Activated CD4-positive, alpha-beta T cell treated with anti-CD3 and anti-CD28 coated beads, Interleukin-2, amount 10 ng/mL, durations not matched to agents 24 days and 14 days (primary cell): ENCODE measurements around the gene ZBTB16. TPM values are rescaled to one million over a fixed set of nuclear protein-coding genes. Genes with fewer than 3 reads are reported as not detected.
A peak's percentile ranks its signal among the peaks of the same experiment; 100 is the strongest.

Experiments used
- DNase-seq: peaks from one replicate; pipeline ENCODE4 v3.0.0; 2022
- H3K27ac Mint-ChIP-seq: one replicate; pipeline ENCODE4 v1.8.0; 2022; ENCODE audit warnings: mild to moderate bottlenecking, mixed read lengths
- H3K27me3 Mint-ChIP-seq: one replicate; pipeline ENCODE4 v1.8.0; 2022; ENCODE audit warnings: mixed read lengths
- H3K36me3 Mint-ChIP-seq: one replicate; pipeline ENCODE4 v1.8.0; 2022; ENCODE audit warnings: low read depth, mild to moderate bottlenecking, mixed read lengths
- H3K4me1 Mint-ChIP-seq: one replicate; pipeline ENCODE4 v1.8.0; 2021; ENCODE audit warnings: mixed read lengths
- H3K4me3 Mint-ChIP-seq: one replicate; pipeline ENCODE4 v1.8.0; 2022; ENCODE audit warnings: mild to moderate bottlenecking, moderate library complexity, mixed read lengths
- H3K9me3 Mint-ChIP-seq: one replicate; pipeline ENCODE4 v1.8.0; 2021; ENCODE audit warnings: mixed read lengths
- intact Hi-C: fragments of 100-400 bp; cut with micrococcal nuclease; formaldehyde crosslinking; loops from one replicate; pipeline ENCODE4 v1.15.1; 2023
- total RNA-seq: library from RNA; stranded (reverse); gene quantifications from 2 replicates; pipeline ENCODE4 v1.2.3, GENCODE V29; 2022

The ZBTB16 gene
- total RNA-seq, 1 donor from 2014 or later: 3.8 TPM

DNA sequence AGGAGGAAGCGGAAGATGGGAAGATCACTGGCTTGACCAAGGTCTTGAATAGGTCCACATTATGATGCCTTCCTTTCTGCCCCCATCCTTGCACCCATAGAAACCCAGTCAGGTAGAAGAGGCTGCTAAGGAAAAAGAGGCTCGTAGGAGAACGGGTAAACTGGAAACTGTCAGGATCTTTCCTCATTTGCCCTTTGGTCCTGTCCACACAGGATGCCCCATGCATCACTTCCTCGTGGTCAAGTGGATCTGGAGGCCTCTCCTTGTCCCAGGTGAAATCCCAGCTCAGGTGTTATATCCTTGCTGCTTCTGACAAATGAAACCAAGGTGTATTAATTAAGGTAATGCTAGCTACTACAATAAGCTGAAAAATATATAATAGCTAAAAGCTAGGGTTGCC lies 8.0 kb upstream of the ZBTB16 start:
- no peak overlapping the region for H3K27ac Mint-ChIP-seq

DNA sequence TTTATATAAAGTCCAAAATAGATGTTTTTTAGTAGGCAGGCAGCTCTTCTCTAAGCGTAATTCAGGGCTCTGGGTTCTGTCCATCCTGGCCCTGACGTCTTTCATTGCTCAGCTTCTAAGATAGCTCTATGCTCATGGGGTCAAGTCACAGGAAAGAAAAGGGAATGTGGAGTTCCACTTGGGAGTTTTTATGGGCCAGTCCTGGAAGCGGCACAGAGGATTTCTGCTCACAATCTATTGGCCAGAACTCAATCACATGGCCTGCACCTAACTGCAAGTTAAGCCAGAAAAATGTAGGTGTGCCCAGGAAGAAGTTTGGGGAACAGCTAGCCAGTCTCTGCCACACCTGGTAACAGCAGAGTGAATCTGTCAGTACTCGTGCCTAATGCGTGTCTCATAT lies 7.4 kb upstream of the ZBTB16 start:
- intact Hi-C loops: no loop called here
- no peaks in the 10 kb centered on the region for H3K4me1 Mint-ChIP-seq
- peaks cover 34% of the 10 kb centered on the region for H3K27me3 Mint-ChIP-seq
- no peaks in the 10 kb centered on the region for H3K9me3 Mint-ChIP-seq
- DNase-seq: no peak
- H3K27ac Mint-ChIP-seq: no peak overlapping the region
- H3K4me3 Mint-ChIP-seq: no peak overlapping the region
- H3K36me3 Mint-ChIP-seq: no peaks in the 10 kb centered on the region

More for the DNA sequence above, 8.0 kb upstream of the ZBTB16 start:
- no peaks in the 10 kb centered on the region for H3K4me1 Mint-ChIP-seq
- intact Hi-C loops: no loop called here
- no peak for DNase-seq
- H3K36me3 Mint-ChIP-seq: no peaks in the 10 kb centered on the region
- peaks cover 33% of the 10 kb centered on the region for H3K27me3 Mint-ChIP-seq
- H3K9me3 Mint-ChIP-seq: no peaks in the 10 kb centered on the region
- no peak overlapping the region for H3K4me3 Mint-ChIP-seq

DNA sequence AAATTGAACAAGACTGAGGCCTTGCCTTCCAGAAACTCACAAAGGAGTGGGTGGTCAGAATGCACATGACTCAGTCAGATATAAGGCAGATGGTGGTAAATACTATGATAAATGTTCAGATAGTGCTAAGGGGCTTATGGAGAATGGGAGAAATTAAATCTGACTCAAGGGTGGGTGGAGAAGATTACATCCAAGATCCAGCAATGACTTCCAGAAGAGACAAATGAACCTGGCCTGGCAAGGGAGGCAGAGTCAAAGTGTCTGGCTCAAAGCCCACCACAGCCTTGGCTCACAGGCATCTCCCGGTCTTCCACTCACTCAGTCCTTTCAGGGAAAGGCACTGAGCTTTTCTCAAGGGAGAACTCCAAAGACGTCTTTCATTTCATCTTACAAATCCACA lies 6.1 kb upstream of the ZBTB16 start:
- no peaks in the 10 kb centered on the region for H3K36me3 Mint-ChIP-seq
- no peak overlapping the region for H3K27ac Mint-ChIP-seq
- DNase-seq: no peak
- peaks cover 45% of the 10 kb centered on the region for H3K27me3 Mint-ChIP-seq
- H3K4me3 Mint-ChIP-seq: no peak overlapping the region
- no peaks in the 10 kb centered on the region for H3K4me1 Mint-ChIP-seq
- intact Hi-C loops: no loop called here
- no peaks in the 10 kb centered on the region for H3K9me3 Mint-ChIP-seq

DNA sequence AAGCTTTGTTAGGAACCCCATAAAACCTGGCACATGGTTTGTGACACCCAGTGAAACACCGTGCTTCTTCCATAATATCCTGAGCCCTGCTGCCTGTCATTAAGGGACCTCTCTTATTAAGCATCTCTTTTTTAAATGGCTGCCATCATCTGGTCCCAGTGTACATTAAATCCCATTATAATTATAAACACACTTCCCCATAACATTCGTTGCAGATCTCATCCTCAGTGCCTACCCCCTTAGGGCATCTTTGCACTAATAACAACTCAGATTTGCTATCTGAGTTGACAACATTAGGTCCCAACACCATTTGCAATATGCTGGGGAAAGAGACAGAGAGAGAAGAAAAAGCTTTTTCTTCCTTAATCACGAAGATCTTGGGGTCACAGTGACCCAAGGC lies 4.7 kb upstream of the ZBTB16 start:
- no peak for DNase-seq
- intact Hi-C loops: no loop called here
- H3K27me3 Mint-ChIP-seq: peaks cover 50% of the 10 kb centered on the region
- no peak overlapping the region for H3K4me3 Mint-ChIP-seq
- H3K36me3 Mint-ChIP-seq: no peaks in the 10 kb centered on the region
- H3K9me3 Mint-ChIP-seq: no peaks in the 10 kb centered on the region
- peaks cover 2% of the 10 kb centered on the region for H3K4me1 Mint-ChIP-seq
- no peak overlapping the region for H3K27ac Mint-ChIP-seq

DNA sequence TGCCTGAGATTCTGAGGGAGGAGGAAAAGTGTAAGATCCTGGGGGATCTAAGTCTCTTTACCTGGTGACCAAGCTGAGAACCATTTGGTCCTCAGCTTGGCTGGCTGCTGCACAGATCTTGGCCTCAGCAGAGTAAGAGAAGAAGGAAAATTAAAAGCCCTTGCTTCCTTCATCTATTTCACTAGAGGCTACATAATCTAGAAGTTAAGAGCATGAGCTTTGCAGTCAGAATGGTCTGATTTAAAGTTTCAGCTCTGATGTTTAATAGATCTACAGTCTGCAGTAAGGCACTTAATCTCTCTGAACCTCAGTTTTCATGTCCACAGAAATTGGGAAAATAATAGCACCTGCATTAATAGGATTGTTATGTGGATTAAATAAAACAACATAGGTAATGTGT lies 3.1 kb upstream of the ZBTB16 start:
- Mint-ChIP-seq H3K27ac (no peak overlapping the region), H3K27me3 (peaks cover 59% of the 10 kb centered on the region)
- intact Hi-C loops: no loop called here

DNA sequence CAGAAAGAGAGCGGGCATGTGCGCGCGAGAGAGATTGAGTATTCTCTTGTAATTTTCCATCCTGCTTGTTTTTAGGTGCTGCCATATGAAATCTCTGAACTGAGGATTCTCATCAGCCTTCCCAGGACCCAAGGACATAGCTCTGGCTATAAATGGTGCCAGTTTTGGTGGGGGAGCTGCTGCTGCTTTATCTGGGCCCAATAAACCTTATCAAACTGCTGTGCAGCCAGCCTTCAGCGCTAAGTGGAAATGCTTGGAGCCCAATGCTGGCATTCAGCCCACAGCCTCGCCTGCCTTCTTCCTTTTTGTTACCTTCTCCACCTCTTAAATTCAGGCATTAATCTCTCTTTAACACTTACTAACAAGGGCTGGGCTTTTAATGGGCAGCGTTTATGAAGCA lies 2.4 kb upstream of the ZBTB16 start:
- intact Hi-C loops: no loop called here
- Mint-ChIP-seq H3K9me3 (no peaks in the 10 kb centered on the region), H3K36me3 (no peaks in the 10 kb centered on the region), H3K4me1 (peaks cover 7% of the 10 kb centered on the region), H3K27ac (no peak overlapping the region), H3K4me3 (no peak overlapping the region), H3K27me3 (peaks cover 66% of the 10 kb centered on the region)
- no peak for DNase-seq

More for the DNA sequence above, 3.1 kb upstream of the ZBTB16 start:
- no peak overlapping the region for H3K4me3 Mint-ChIP-seq
- peaks cover 6% of the 10 kb centered on the region for H3K4me1 Mint-ChIP-seq
- DNase-seq: no peak
- H3K36me3 Mint-ChIP-seq: no peaks in the 10 kb centered on the region
- no peaks in the 10 kb centered on the region for H3K9me3 Mint-ChIP-seq

DNA sequence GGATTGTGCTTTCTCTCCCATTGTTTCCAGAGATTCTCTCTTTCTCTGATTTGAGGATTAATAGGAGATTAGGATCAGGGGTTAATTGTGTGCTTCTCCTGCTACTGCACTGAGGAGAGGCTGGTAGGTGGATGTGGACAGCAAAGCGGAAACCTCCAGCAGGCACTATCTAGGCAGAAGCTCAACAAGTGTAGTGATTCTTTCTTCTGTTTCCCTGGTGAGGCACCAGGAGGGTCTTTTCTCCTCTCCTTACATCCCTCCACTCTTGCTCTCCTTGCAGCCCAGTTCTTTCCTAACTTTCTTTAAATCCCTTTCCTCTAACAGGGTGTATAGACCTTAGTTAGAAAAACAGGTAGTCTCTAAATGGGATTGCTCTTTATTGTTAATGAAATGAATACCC lies 1.9 kb upstream of the ZBTB16 start:
- intact Hi-C loops: loop anchor here (2.0 kb wide), 1 partner anchor 15 kb away; no protein-coding TSS in a partner anchor
- no peak overlapping the region for H3K27ac Mint-ChIP-seq
- no peaks in the 10 kb centered on the region for H3K36me3 Mint-ChIP-seq
- peaks cover 71% of the 10 kb centered on the region for H3K27me3 Mint-ChIP-seq
- H3K9me3 Mint-ChIP-seq: no peaks in the 10 kb centered on the region
- no peak overlapping the region for H3K4me3 Mint-ChIP-seq
- DNase-seq: no peak
- peaks cover 7% of the 10 kb centered on the region for H3K4me1 Mint-ChIP-seq

DNA sequence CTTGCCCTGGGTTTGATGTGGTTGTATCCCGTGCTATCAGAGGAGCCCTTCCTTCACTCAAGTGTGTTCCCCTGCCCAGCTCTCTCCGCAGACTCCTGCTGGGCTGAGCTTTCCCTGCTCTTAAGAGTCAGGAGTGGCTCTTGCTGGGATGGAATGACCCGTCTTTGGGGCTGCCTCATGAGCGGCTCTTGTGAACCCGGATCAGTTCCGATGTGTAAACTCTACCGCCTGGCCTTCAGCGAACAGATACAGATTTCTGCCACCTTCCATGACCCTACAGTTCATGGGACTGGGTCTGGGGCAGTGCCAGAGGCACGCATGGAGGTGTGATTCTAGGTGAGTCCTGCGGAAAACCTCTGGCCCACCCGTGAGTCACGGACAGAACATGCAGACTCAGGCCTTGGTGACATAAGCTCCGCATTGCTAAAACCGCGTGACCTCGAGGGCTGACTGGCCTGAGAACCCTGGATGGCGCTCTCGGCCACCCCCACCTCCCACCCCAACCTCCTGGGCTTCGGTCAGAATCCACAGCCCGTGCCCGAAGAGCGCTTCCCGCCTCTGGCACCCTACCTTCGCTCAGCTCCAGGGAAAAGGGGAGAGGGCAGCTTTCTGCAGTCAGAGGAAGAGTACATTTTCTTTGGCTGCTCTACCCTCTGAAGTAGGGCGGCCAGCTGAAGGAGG lies 1.3 kb upstream of the ZBTB16 start:
- intact Hi-C loops: loop anchor here (2.0 kb wide), 1 partner anchor 15 kb away; no protein-coding TSS in a partner anchor
- peak overlapping the region; percentile 22 for H3K4me3 Mint-ChIP-seq
- H3K9me3 Mint-ChIP-seq: no peaks in the 10 kb centered on the region
- H3K4me1 Mint-ChIP-seq: peaks cover 7% of the 10 kb centered on the region
- no peak for DNase-seq
- no peak overlapping the region for H3K27ac Mint-ChIP-seq
- H3K36me3 Mint-ChIP-seq: no peaks in the 10 kb centered on the region
- peaks cover 75% of the 10 kb centered on the region for H3K27me3 Mint-ChIP-seq

DNA sequence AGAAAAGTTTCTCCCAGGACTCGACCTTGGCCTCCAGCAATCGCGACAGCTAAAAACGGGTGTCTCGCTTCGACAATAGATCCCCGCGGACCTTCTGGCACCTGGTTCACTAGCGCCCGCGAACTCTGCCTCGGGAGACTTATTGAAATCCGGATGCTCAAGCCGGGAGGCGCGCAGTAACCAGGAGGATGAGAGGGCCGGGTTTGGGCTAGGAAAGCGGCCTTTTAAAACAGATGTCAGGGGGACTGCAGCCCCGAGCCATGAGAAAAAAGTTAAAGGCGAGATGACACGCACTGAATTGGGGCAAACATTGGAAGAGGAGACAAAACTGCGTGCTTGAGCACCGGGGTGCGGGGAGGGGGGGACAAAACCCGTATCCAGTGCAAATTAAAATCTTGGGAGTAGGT lies 637 bp upstream of the ZBTB16 start:
- no peak overlapping the region for H3K27ac Mint-ChIP-seq
- peak; percentile 63 for DNase-seq
- peaks cover 7% of the 10 kb centered on the region for H3K4me1 Mint-ChIP-seq
- no peaks in the 10 kb centered on the region for H3K36me3 Mint-ChIP-seq
- peak overlapping the region; percentile 87 for H3K4me3 Mint-ChIP-seq
- no peaks in the 10 kb centered on the region for H3K9me3 Mint-ChIP-seq
- intact Hi-C loops: loop anchor here (2.0 kb wide), 1 partner anchor 14 kb away; no protein-coding TSS in a partner anchor
- H3K27me3 Mint-ChIP-seq: peaks cover 75% of the 10 kb centered on the region

DNA sequence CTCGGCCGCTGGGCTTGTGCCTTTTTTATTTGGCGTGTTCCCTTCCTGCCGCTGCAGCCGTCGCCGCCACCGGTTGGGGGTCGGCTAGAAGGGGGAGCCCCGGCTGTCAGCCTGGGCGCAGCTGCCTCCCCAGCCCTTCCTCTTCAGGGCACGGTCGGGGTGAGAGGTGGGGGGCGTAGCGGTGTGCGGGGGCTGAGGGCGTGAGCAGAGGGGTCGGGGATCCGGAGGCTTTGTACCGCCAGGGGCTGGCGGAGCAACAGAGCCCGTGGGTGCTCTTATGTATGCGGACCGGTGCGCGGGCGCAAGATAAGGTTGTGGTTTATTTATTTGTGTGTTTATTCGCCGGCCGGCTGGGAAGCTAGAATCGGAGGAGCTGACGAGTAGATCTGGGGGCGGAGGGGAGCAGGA lies 477 bp downstream of the ZBTB16 start:
- Mint-ChIP-seq H3K4me1 (peaks cover 7% of the 10 kb centered on the region), H3K4me3 (peak overlapping the region; percentile 87), H3K27me3 (peaks cover 68% of the 10 kb centered on the region), H3K36me3 (no peaks in the 10 kb centered on the region), H3K9me3 (no peaks in the 10 kb centered on the region), H3K27ac (peak overlapping the region; percentile 68)
- intact Hi-C loops: loop anchor here (2.0 to 5.0 kb wide), 2 partner anchors 13 to 107 kb away; no protein-coding TSS in a partner anchor
- DNase-seq: peak; percentile 74

DNA sequence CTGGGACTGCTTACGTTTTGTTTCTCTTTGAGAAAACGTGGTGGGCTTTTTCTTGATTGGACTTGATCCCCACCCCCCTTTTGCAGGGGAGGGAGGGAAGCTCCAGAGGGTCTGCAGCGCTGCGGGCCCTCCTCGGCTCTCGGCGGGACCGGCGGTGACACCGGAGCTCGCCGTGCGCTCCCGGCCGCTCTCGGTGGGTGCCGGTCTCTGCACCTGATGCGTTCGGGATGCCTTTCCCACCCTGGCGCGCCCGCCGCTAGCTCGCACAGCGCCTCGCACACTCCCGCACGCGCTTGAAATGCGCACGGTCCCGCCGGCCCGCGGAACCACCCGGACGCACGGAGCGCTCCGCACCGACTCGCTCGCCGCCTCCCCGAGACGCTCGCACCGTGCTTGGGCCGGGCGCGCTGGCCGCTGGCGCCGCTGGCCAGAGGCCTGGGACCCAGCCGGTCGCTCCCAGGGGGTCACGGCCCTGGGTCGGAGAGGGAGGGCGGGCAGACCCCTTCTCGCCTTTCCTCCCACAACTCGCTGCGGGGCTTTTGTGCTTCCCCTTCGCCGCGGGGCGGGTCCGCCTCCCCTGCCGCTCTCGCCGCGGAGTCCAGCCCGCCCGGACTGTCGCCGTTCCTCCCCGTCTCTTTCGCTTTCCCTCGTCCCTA lies 1.0 kb downstream of the ZBTB16 start:
- DNase-seq: peak; percentile 76
- H3K27me3 Mint-ChIP-seq: peaks cover 64% of the 10 kb centered on the region
- peak overlapping the region; percentile 68 for H3K27ac Mint-ChIP-seq
- H3K4me1 Mint-ChIP-seq: peaks cover 7% of the 10 kb centered on the region
- peak overlapping the region; percentile 87 for H3K4me3 Mint-ChIP-seq
- H3K36me3 Mint-ChIP-seq: no peaks in the 10 kb centered on the region
- intact Hi-C loops: loop anchor here (5.0 kb wide), 1 partner anchor 107 kb away; no protein-coding TSS in a partner anchor
- H3K9me3 Mint-ChIP-seq: no peaks in the 10 kb centered on the region

DNA sequence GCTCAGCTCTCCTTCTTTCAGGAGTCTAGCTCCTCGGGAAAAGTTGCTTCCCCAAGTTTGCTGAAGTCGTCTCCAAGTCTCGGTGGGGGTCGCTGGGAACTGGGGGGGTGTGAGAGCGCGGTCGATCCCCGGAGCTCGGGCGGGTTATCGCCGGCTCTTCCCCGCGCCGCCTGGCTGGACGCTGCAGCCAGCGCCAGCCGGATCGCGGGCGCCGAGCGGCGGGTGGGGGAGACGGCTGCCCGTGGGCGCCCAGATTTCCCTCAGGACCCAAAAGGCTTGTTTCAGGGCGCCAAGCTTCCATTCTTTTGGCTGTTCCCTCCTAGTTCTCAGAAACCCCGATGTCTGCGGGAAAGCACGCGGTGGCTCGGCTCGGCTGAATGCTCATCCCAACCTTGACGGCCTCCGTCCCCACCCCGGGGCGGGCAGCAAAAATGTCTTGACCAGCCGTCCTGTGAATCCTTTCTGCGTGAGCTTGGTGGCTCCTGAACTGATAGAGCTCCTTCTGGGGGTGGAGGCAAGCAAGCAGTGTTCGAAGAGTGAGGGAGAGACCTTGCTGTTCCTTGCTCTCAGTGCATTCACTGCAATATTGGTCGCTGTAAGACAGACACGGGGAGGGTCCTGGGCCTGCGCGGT lies 1.7 kb downstream of the ZBTB16 start:
- Mint-ChIP-seq H3K36me3 (no peaks in the 10 kb centered on the region), H3K27me3 (peaks cover 60% of the 10 kb centered on the region), H3K4me3 (peak overlapping the region; percentile 87), H3K27ac (no peak overlapping the region), H3K4me1 (peaks cover 7% of the 10 kb centered on the region), H3K9me3 (no peaks in the 10 kb centered on the region)
- intact Hi-C loops: loop anchor here (5.0 kb wide), 1 partner anchor 106 kb away; no protein-coding TSS in a partner anchor
- DNase-seq: peak; percentile 62

DNA sequence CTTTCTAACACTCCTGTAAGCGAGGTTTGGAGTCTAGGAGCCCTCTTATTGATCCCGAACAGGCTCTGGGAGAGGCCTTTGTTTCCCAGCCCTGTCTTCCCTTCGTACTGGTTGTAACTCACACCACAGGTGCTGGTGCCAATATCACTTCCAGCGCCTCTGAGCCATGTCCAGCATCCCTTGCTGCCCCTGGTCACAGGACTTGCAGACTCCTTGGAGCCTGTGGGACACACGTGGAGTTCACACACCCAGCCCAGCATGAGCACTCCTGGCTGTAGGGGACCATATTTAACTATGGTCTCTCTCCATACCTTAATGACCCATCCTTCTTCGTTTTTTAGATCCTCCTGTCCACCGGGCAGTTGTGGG lies 2.2 kb downstream of the ZBTB16 start:
- Mint-ChIP-seq H3K9me3 (no peaks in the 10 kb centered on the region), H3K27ac (no peak overlapping the region), H3K27me3 (peaks cover 55% of the 10 kb centered on the region), H3K36me3 (no peaks in the 10 kb centered on the region), H3K4me3 (peak overlapping the region; percentile 87), H3K4me1 (peaks cover 9% of the 10 kb centered on the region)
- intact Hi-C loops: loop anchor here (5.0 kb wide), 1 partner anchor 106 kb away; no protein-coding TSS in a partner anchor
- no peak for DNase-seq

DNA sequence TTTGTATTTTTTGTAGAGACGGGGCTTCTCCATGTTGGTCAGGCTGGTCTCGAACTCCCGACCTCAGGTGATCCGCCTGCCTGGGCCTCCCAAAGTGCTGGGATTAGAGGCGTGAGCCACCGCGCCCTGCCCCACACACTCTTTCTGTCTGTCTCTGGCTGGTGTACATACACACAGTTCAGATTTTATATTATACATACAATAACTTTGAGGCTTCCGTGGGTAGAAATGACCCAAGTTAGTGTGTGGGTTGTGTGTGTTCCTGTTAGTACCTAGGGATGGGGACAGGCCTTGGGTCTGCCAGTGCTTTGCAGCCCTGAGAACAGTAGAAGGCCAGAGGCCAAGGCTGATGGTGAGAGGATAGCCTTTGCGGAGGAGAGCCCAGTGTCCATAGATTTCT lies 2.8 kb downstream of the ZBTB16 start:
- H3K4me1 Mint-ChIP-seq: peaks cover 9% of the 10 kb centered on the region
- H3K27ac Mint-ChIP-seq: no peak overlapping the region
- H3K9me3 Mint-ChIP-seq: no peaks in the 10 kb centered on the region
- peak overlapping the region; percentile 34 for H3K4me3 Mint-ChIP-seq
- intact Hi-C loops: loop anchor here (5.0 kb wide), 1 partner anchor 105 kb away; no protein-coding TSS in a partner anchor
- peaks cover 49% of the 10 kb centered on the region for H3K27me3 Mint-ChIP-seq
- no peaks in the 10 kb centered on the region for H3K36me3 Mint-ChIP-seq
- no peak for DNase-seq
